Chondrocyte (in vitro differentiated cells): Measurements from ENCODE around the gene SCRN1. TPM values are rescaled to one million over a fixed set of nuclear protein-coding genes. Genes with fewer than 3 reads are reported as not detected.

ENCODE experiments used
- DNase-seq: peaks from one replicate; pipeline ENCODE4 v3.0.0; 2021; ENCODE audit warnings: mixed read lengths, low spot score
- H3K27ac Mint-ChIP-seq: one replicate; pipeline ENCODE4 v1.8.0; 2021; ENCODE audit warnings: mild to moderate bottlenecking, moderate library complexity, mixed read lengths; ENCODE audit not compliant: unreplicated experiment
- H3K27me3 Mint-ChIP-seq: 2 replicates; pipeline ENCODE4 v1.8.0; 2021; ENCODE audit warnings: low read depth, mixed read lengths
- H3K36me3 Mint-ChIP-seq: 2 replicates; pipeline ENCODE4 v1.8.0; 2021; ENCODE audit warnings: low read depth, mixed read lengths
- H3K4me1 Mint-ChIP-seq: 2 replicates; pipeline ENCODE4 v1.8.0; 2021; ENCODE audit warnings: low read depth, mild to moderate bottlenecking, mixed read lengths
- H3K4me3 Mint-ChIP-seq: one replicate; pipeline ENCODE4 v1.8.0; 2021; ENCODE audit warnings: mild to moderate bottlenecking, moderate library complexity, mixed read lengths; ENCODE audit not compliant: unreplicated experiment
- H3K9me3 Mint-ChIP-seq: 2 replicates; pipeline ENCODE4 v1.8.0; 2021; ENCODE audit warnings: low read depth, mixed read lengths
- CTCF ChIP-seq: fragments of 200-600 bp; sonication (generic); IDR thresholded peaks from 2 replicates; pipeline ENCODE4 v1.5.0; 2021; ENCODE audit warnings: antibody characterized with exemption, mild to moderate bottlenecking, moderate library complexity
- total RNA-seq: library from RNA; stranded (reverse); gene quantifications from 3 replicates; pipeline ENCODE4 v1.2.1, GENCODE V29; 2021

SCRN1 gene
- total RNA-seq, 1 donor from 2014 or later, result 129 TPM

GRCh38 chr7:29987811-29988317, 1.7 kb downstream of the SCRN1 start:
- no peak for TF ChIP-seq CTCF
- DNase-seq, result no peak
- Mint-ChIP-seq H3K36me3 (peaks cover 7% of the 10 kb centered on the region), H3K4me3 (peak overlapping the region; percentile 89), H3K4me1 (peaks cover 34% of the 10 kb centered on the region), H3K27ac (peak overlapping the region; percentile 100), H3K27me3 (no peaks in the 10 kb centered on the region), H3K9me3 (peaks cover 4% of the 10 kb centered on the region)

GRCh38 chr7:29987083-29987482, 2.5 kb downstream of the SCRN1 start:
- peak overlapping the region; percentile 100 for H3K27ac Mint-ChIP-seq
- H3K9me3 Mint-ChIP-seq, result no peaks in the 10 kb centered on the region
- H3K27me3 Mint-ChIP-seq, result no peaks in the 10 kb centered on the region
- peaks cover 34% of the 10 kb centered on the region for H3K4me1 Mint-ChIP-seq
- no peak for DNase-seq
- peak overlapping the region; percentile 89 for H3K4me3 Mint-ChIP-seq
- H3K36me3 Mint-ChIP-seq, result peaks cover 7% of the 10 kb centered on the region
- no peak for TF ChIP-seq CTCF

- Mint-ChIP-seq H3K4me1 (peaks cover 19% of the 10 kb centered on the region), H3K36me3 (peaks cover 5% of the 10 kb centered on the region), H3K27me3 (no peaks in the 10 kb centered on the region), H3K9me3 (no peaks in the 10 kb centered on the region), H3K27ac (no peak overlapping the region), H3K4me3 (no peak overlapping the region)
- no peak for TF ChIP-seq CTCF
- no peak for DNase-seq
These were observed 9.4 kb downstream of the SCRN1 start for GRCh38 chr7:29980151-29980550.

- Mint-ChIP-seq H3K4me3 (no peak overlapping the region), H3K36me3 (peaks cover 3% of the 10 kb centered on the region), H3K9me3 (no peaks in the 10 kb centered on the region), H3K4me1 (peaks cover 36% of the 10 kb centered on the region), H3K27ac (no peak overlapping the region), H3K27me3 (no peaks in the 10 kb centered on the region)
- DNase-seq, result no peak
- no peak for TF ChIP-seq CTCF
These were observed 11.5 kb downstream of the SCRN1 start for GRCh38 chr7:29977886-29978651.

- H3K4me3 Mint-ChIP-seq, result no peak overlapping the region
- H3K27ac Mint-ChIP-seq, result no peak overlapping the region
- TF ChIP-seq CTCF, result no peak
- H3K27me3 Mint-ChIP-seq, result no peaks in the 10 kb centered on the region
- DNase-seq, result no peak
- H3K9me3 Mint-ChIP-seq, result no peaks in the 10 kb centered on the region
- peaks cover 2% of the 10 kb centered on the region for H3K36me3 Mint-ChIP-seq
- H3K4me1 Mint-ChIP-seq, result peaks cover 40% of the 10 kb centered on the region
These were observed 12.8 kb downstream of the SCRN1 start for GRCh38 chr7:29976673-29977415.
